ENCODE data around the gene MAPK8.

The MAPK8 gene

GRCh38 chr10:48389846-48390557, 83.5 kb downstream of the MAPK8 start:
- DNase-seq (ENCODE audit: low read depth), result no peak

GRCh38 chr10:48390558-48390871, 84.0 kb downstream of the MAPK8 start:
- TF ChIP-seq CTCF (IDR thresholded peaks at IDR 0.05; ENCODE audit: low read depth, low read length) (no peak), MAX (IDR thresholded peaks at IDR 0.05; ENCODE audit: low read depth, low read length) (no peak), POLR2A (IDR thresholded peaks at IDR 0.05; ENCODE audit: extremely low read depth, insufficient read length) (no peak), MYC (IDR thresholded peaks at IDR 0.05; ENCODE audit: low read depth, low read length) (no peak)
- DNase-seq (ENCODE audit: low read depth), result no peak
- H3K4me3 ChIP-seq (ENCODE audit: low read depth, low read length), result no peak overlapping the region

More at GRCh38 chr10:48389846-48390557, 83.5 kb downstream of the MAPK8 start:
- TF ChIP-seq MYC (IDR thresholded peaks at IDR 0.05; ENCODE audit: low read depth, low read length) (no peak), MAX (IDR thresholded peaks at IDR 0.05; ENCODE audit: low read depth, low read length) (no peak), POLR2A (IDR thresholded peaks at IDR 0.05; ENCODE audit: extremely low read depth, insufficient read length) (no peak), CTCF (IDR thresholded peaks at IDR 0.05; ENCODE audit: low read depth, low read length) (no peak)
- no peak overlapping the region for H3K4me3 ChIP-seq (ENCODE audit: low read depth, low read length)

- DNase-seq (ENCODE audit: low read depth), result no peak
- H3K4me3 ChIP-seq (ENCODE audit: low read depth, low read length), result no peak overlapping the region
- TF ChIP-seq POLR2A (IDR thresholded peaks at IDR 0.05; ENCODE audit: extremely low read depth, insufficient read length), result no peak
- TF ChIP-seq CTCF (IDR thresholded peaks at IDR 0.05; ENCODE audit: low read depth, low read length), result no peak
- TF ChIP-seq MAX (IDR thresholded peaks at IDR 0.05; ENCODE audit: low read depth, low read length), result no peak
- no peak for TF ChIP-seq MYC (IDR thresholded peaks at IDR 0.05; ENCODE audit: low read depth, low read length)
Measured at GRCh38 chr10:48390933-48391845, 84.7 kb downstream of the MAPK8 start.

GRCh38 chr10:48391994-48392393, 85.5 kb downstream of the MAPK8 start:
- TF ChIP-seq MAX (IDR thresholded peaks at IDR 0.05; ENCODE audit: low read depth, low read length), result no peak
- no peak overlapping the region for H3K4me3 ChIP-seq (ENCODE audit: low read depth, low read length)
- DNase-seq (ENCODE audit: low read depth), result no peak

GRCh38 chr10:48398261-48398660, 91.8 kb downstream of the MAPK8 start:
- H3K4me3 ChIP-seq (ENCODE audit: low read depth, low read length), result no peak overlapping the region
- no peak for TF ChIP-seq CTCF (IDR thresholded peaks at IDR 0.05; ENCODE audit: low read depth, low read length)
- TF ChIP-seq POLR2A (IDR thresholded peaks at IDR 0.05; ENCODE audit: extremely low read depth, insufficient read length), result no peak
- no peak for TF ChIP-seq MAX (IDR thresholded peaks at IDR 0.05; ENCODE audit: low read depth, low read length)
- TF ChIP-seq MYC (IDR thresholded peaks at IDR 0.05; ENCODE audit: low read depth, low read length), result no peak
- DNase-seq (ENCODE audit: low read depth), result no peak

- no peak for DNase-seq (ENCODE audit: low read depth)
- no peak overlapping the region for H3K4me3 ChIP-seq (ENCODE audit: low read depth, low read length)
- no peak for TF ChIP-seq CTCF (IDR thresholded peaks at IDR 0.05; ENCODE audit: low read depth, low read length)
- TF ChIP-seq POLR2A (IDR thresholded peaks at IDR 0.05; ENCODE audit: extremely low read depth, insufficient read length), result no peak
- no peak for TF ChIP-seq MAX (IDR thresholded peaks at IDR 0.05; ENCODE audit: low read depth, low read length)
- TF ChIP-seq MYC (IDR thresholded peaks at IDR 0.05; ENCODE audit: low read depth, low read length), result no peak
Measured at GRCh38 chr10:48399056-48399541, 92.6 kb downstream of the MAPK8 start.
